HEK293 (cell line): ENCODE data around the gene VSTM2B.

Experiments
- EGR2 ChIP-seq: fragments of 450-650 bp; formaldehyde crosslinking; IDR thresholded peaks from 2 replicates; pipeline ENCODE4 v1.5.1; 2016; ENCODE audit warnings: low read depth, missing biosample characterization, missing genetic modification characterization
- FEZF1 ChIP-seq: fragments of 450-650 bp; formaldehyde crosslinking; IDR thresholded peaks from 2 replicates; pipeline ENCODE4 v1.5.1; 2016; ENCODE audit warnings: missing biosample characterization, missing genetic modification characterization
- GLI4 ChIP-seq: fragments of 450-650 bp; formaldehyde crosslinking; IDR thresholded peaks from 2 replicates; pipeline ENCODE4 v1.5.1; 2016; ENCODE audit warnings: missing biosample characterization, missing genetic modification characterization
- HOXC10 ChIP-seq: sonication (generic); formaldehyde crosslinking; IDR thresholded peaks from 2 replicates; pipeline ENCODE4 v1.8.1; 2023; ENCODE audit warnings: mild to moderate bottlenecking, missing genetic modification reagents
- SCRT1 ChIP-seq: fragments of 450-650 bp; formaldehyde crosslinking; IDR thresholded peaks from 2 replicates; pipeline ENCODE4 v1.5.1; 2016; ENCODE audit warnings: missing biosample characterization, missing genetic modification characterization, borderline replicate concordance
- YY2 ChIP-seq: fragments of 450-650 bp; formaldehyde crosslinking; IDR thresholded peaks from 2 replicates; pipeline ENCODE4 v1.5.1; 2016; ENCODE audit warnings: missing biosample characterization, missing genetic modification characterization
- ZBTB17 ChIP-seq: fragments of 450-650 bp; formaldehyde crosslinking; IDR thresholded peaks from 2 replicates; pipeline ENCODE4 v1.5.1; 2016; ENCODE audit warnings: missing biosample characterization, missing genetic modification characterization
- ZBTB21 ChIP-seq: fragments of 450-650 bp; formaldehyde crosslinking; IDR thresholded peaks from 2 replicates; pipeline ENCODE4 v1.5.1; 2017; ENCODE audit warnings: missing biosample characterization, missing genetic modification characterization
- ZBTB48 ChIP-seq: fragments of 450-650 bp; formaldehyde crosslinking; IDR thresholded peaks from 2 replicates; pipeline ENCODE4 v1.5.1; 2016; ENCODE audit warnings: missing biosample characterization, missing genetic modification characterization
- ZEB2 ChIP-seq: fragments of 450-650 bp; formaldehyde crosslinking; IDR thresholded peaks from 2 replicates; pipeline ENCODE4 v1.5.1; 2016; ENCODE audit warnings: missing biosample characterization, missing genetic modification characterization
- ZFHX2 ChIP-seq: fragments of 450-650 bp; formaldehyde crosslinking; conservative IDR thresholded peaks from 2 replicates; pipeline ENCODE4 v1.5.1; 2016; ENCODE audit warnings: missing biosample characterization, missing genetic modification characterization
- ZFP37 ChIP-seq: fragments of 450-650 bp; formaldehyde crosslinking; IDR thresholded peaks from 2 replicates; pipeline ENCODE4 v1.5.1; 2016; ENCODE audit warnings: missing biosample characterization, missing genetic modification characterization
- ZNF112 ChIP-seq: fragments of 450-650 bp; formaldehyde crosslinking; IDR thresholded peaks from 2 replicates; pipeline ENCODE4 v1.5.0; 2017; ENCODE audit warnings: missing biosample characterization, missing genetic modification characterization
- ZNF184 ChIP-seq: fragments of 450-650 bp; IDR thresholded peaks from 2 replicates; pipeline ENCODE4 v1.5.1; 2018; ENCODE audit warnings: missing biosample characterization, mild to moderate bottlenecking, missing genetic modification characterization
- ZNF211 ChIP-seq: fragments of 450-650 bp; formaldehyde crosslinking; IDR thresholded peaks from 2 replicates; pipeline ENCODE4 v1.5.1; 2016; ENCODE audit warnings: low read depth, missing biosample characterization, missing genetic modification characterization
- ZNF23 ChIP-seq: fragments of 450-650 bp; formaldehyde crosslinking; IDR thresholded peaks from 2 replicates; pipeline ENCODE4 v1.5.1; 2016; ENCODE audit warnings: missing biosample characterization, missing genetic modification characterization, borderline replicate concordance
- ZNF302 ChIP-seq: fragments of 450-650 bp; formaldehyde crosslinking; IDR thresholded peaks from 2 replicates; pipeline ENCODE4 v1.5.1; 2016; ENCODE audit warnings: missing biosample characterization, missing genetic modification characterization, low read depth
- ZNF324 ChIP-seq: fragments of 450-650 bp; formaldehyde crosslinking; IDR thresholded peaks from 2 replicates; pipeline ENCODE4 v1.5.1; 2016; ENCODE audit warnings: missing biosample characterization, missing genetic modification characterization
- ZNF350 ChIP-seq: fragments of 450-650 bp; formaldehyde crosslinking; IDR thresholded peaks from 2 replicates; pipeline ENCODE4 v1.5.0; 2017; ENCODE audit warnings: missing biosample characterization, mild to moderate bottlenecking, missing genetic modification characterization
- ZNF555 ChIP-seq: fragments of 450-650 bp; formaldehyde crosslinking; conservative IDR thresholded peaks from 2 replicates; pipeline ENCODE4 v1.5.1; 2017; ENCODE audit warnings: missing biosample characterization, mild to moderate bottlenecking, missing genetic modification characterization, inconsistent platforms
- ZNF585B ChIP-seq: fragments of 450-650 bp; formaldehyde crosslinking; IDR thresholded peaks from 2 replicates; pipeline ENCODE4 v1.5.1; 2016; ENCODE audit warnings: missing biosample characterization, missing genetic modification characterization
- ZNF600 ChIP-seq: fragments of 450-650 bp; formaldehyde crosslinking; IDR thresholded peaks from 2 replicates; pipeline ENCODE4 v1.5.1; 2016; ENCODE audit warnings: missing biosample characterization, missing genetic modification characterization
- ZNF664 ChIP-seq: fragments of 450-650 bp; formaldehyde crosslinking; IDR thresholded peaks from 2 replicates; pipeline ENCODE4 v1.5.1; 2016; ENCODE audit warnings: missing biosample characterization, missing genetic modification characterization
- ZNF701 ChIP-seq: fragments of 450-650 bp; formaldehyde crosslinking; IDR thresholded peaks from 2 replicates; pipeline ENCODE4 v1.5.1; 2016; ENCODE audit warnings: missing biosample characterization, missing genetic modification characterization
- ZNF747 ChIP-seq: fragments of 450-650 bp; formaldehyde crosslinking; IDR thresholded peaks from 2 replicates; pipeline ENCODE4 v1.5.1; 2016; ENCODE audit warnings: missing biosample characterization, missing genetic modification characterization
- ZNF791 ChIP-seq: fragments of 450-650 bp; formaldehyde crosslinking; IDR thresholded peaks from 2 replicates; pipeline ENCODE4 v1.5.1; 2016; ENCODE audit warnings: missing biosample characterization, missing genetic modification characterization
- ZNF830 ChIP-seq: fragments of 450-650 bp; IDR thresholded peaks from 2 replicates; pipeline ENCODE4 v1.5.0; 2018; ENCODE audit warnings: missing biosample characterization, missing genetic modification characterization, low read depth, mild to moderate bottlenecking, moderate library complexity
- TF ChIP-seq, protein P1 (sequence below): fragments of 450-650 bp; formaldehyde crosslinking; IDR thresholded peaks from 2 replicates; pipeline ENCODE4 v1.5.1; 2016; ENCODE audit warnings: missing biosample characterization, missing genetic modification characterization, borderline replicate concordance
- TF ChIP-seq, protein P2 (sequence below): fragments of 450-650 bp; formaldehyde crosslinking; IDR thresholded peaks from 2 replicates; pipeline ENCODE4 v1.5.1; 2016; ENCODE audit warnings: missing biosample characterization, missing genetic modification characterization
- TF ChIP-seq, protein P3 (sequence below): fragments of 450-650 bp; formaldehyde crosslinking; IDR thresholded peaks from 2 replicates; pipeline ENCODE4 v1.5.1; 2016; ENCODE audit warnings: missing biosample characterization, missing genetic modification characterization
- TF ChIP-seq, protein P4 (sequence below): sonication (generic); formaldehyde crosslinking; IDR thresholded peaks from 2 replicates; pipeline ENCODE4 v1.8.1; 2022; ENCODE audit warnings: mild to moderate bottlenecking, moderate library complexity, missing genetic modification reagents
- TF ChIP-seq, protein P5 (sequence below): fragments of 450-650 bp; formaldehyde crosslinking; IDR thresholded peaks from 2 replicates; pipeline ENCODE4 v1.5.1; 2016; ENCODE audit warnings: missing biosample characterization, missing genetic modification characterization

The VSTM2B gene

DNA sequence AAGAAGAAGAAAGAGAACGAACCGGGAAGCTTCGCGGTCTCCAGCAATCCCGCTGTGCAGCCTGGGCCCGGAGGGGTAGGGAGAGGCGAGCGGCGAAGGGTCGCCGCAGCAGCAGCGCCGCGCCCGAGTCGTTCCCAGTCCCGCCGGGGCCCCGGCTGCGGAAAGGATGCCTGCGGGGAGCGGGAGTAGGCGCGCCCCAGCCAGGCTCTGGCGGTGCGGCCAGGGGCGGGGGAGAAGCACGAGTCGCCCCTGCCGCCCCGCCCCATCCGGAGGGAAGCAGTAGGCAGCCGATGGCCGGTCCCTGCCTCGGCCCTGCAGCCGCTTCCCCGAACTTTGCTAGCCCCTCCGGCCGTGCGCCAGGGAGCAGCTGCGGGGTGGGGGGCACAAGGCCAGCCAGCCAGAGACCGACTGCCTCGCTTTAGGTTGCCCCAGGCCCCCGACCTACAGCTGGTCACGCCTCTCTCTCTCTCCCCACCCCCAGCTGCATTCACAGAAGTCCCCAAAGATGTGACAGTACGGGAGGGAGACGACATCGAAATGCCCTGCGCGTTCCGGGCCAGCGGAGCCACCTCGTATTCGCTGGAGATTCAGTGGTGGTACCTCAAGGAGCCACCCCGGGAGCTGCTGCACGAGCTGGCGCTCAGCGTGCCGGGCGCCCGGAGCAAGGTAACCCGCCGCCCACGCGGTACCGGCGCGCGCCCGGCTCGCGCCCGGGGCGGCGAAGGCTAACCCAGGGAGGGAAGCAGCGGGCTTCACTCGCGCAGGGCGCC lies 1.1 kb downstream of the VSTM2B start (continued):
- TF ChIP-seq, protein P1, sequence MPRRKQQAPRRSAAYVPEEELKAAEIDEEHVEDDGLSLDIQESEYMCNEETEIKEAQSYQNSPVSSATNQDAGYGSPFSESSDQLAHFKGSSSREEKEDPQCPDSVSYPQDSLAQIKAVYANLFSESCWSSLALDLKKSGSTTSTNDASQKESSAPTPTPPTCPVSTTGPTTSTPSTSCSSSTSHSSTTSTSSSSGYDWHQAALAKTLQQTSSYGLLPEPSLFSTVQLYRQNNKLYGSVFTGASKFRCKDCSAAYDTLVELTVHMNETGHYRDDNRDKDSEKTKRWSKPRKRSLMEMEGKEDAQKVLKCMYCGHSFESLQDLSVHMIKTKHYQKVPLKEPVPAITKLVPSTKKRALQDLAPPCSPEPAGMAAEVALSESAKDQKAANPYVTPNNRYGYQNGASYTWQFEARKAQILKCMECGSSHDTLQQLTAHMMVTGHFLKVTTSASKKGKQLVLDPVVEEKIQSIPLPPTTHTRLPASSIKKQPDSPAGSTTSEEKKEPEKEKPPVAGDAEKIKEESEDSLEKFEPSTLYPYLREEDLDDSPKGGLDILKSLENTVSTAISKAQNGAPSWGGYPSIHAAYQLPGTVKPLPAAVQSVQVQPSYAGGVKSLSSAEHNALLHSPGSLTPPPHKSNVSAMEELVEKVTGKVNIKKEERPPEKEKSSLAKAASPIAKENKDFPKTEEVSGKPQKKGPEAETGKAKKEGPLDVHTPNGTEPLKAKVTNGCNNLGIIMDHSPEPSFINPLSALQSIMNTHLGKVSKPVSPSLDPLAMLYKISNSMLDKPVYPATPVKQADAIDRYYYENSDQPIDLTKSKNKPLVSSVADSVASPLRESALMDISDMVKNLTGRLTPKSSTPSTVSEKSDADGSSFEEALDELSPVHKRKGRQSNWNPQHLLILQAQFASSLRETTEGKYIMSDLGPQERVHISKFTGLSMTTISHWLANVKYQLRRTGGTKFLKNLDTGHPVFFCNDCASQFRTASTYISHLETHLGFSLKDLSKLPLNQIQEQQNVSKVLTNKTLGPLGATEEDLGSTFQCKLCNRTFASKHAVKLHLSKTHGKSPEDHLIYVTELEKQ (tag by site-specific recombination): no peak
- TF ChIP-seq, protein P2, sequence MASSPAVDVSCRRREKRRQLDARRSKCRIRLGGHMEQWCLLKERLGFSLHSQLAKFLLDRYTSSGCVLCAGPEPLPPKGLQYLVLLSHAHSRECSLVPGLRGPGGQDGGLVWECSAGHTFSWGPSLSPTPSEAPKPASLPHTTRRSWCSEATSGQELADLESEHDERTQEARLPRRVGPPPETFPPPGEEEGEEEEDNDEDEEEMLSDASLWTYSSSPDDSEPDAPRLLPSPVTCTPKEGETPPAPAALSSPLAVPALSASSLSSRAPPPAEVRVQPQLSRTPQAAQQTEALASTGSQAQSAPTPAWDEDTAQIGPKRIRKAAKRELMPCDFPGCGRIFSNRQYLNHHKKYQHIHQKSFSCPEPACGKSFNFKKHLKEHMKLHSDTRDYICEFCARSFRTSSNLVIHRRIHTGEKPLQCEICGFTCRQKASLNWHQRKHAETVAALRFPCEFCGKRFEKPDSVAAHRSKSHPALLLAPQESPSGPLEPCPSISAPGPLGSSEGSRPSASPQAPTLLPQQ (tag by site-specific recombination): peak; percentile 49; the same call in 1 of the 2 replicates
- TF ChIP-seq ZFHX2 (tag by site-specific recombination) (peak; percentile 81), ZNF211 (tag by site-specific recombination) (no peak), ZNF350 (tag by site-specific recombination) (no peak), ZNF830 (tag by site-specific recombination) (no peak), ZBTB48 (tag by site-specific recombination) (peak; percentile 89; the same call in 1 of the 2 replicates), ZNF600 (tag by site-specific recombination) (0 out of 2 replicates have a peak, but pooled peaks have one; percentile 22), ZEB2 (tag by site-specific recombination) (peak; percentile 69), ZNF701 (tag by site-specific recombination) (no peak), ZNF302 (tag by site-specific recombination) (no peak), EGR2 (tag by site-specific recombination) (no peak; the same call in none of the 2 replicates), ZNF747 (tag by site-specific recombination) (no peak), ZBTB17 (tag by site-specific recombination) (peak; percentile 83), ZNF555 (tag by site-specific recombination) (no peak), ZNF112 (tag by site-specific recombination) (no peak), ZNF184 (tag by site-specific recombination) (peak; percentile 59; the same call in 1 of the 2 replicates), ZNF585B (tag by site-specific recombination) (no peak), FEZF1 (tag by site-specific recombination) (no peak; the same call in 1 of the 2 replicates), ZNF791 (no peak), HOXC10 (CRISPR knock-in tag) (no peak), ZNF324 (tag by site-specific recombination) (no peak), YY2 (tag by site-specific recombination) (no peak; the same call in 1 of the 2 replicates), GLI4 (tag by site-specific recombination) (no peak), ZFP37 (tag by site-specific recombination) (no peak), ZBTB21 (tag by site-specific recombination) (peak; percentile 12; the same call in 1 of the 2 replicates), ZNF23 (no peak), ZNF664 (tag by site-specific recombination) (no peak), SCRT1 (tag by site-specific recombination) (no peak)
- TF ChIP-seq, protein P3, sequence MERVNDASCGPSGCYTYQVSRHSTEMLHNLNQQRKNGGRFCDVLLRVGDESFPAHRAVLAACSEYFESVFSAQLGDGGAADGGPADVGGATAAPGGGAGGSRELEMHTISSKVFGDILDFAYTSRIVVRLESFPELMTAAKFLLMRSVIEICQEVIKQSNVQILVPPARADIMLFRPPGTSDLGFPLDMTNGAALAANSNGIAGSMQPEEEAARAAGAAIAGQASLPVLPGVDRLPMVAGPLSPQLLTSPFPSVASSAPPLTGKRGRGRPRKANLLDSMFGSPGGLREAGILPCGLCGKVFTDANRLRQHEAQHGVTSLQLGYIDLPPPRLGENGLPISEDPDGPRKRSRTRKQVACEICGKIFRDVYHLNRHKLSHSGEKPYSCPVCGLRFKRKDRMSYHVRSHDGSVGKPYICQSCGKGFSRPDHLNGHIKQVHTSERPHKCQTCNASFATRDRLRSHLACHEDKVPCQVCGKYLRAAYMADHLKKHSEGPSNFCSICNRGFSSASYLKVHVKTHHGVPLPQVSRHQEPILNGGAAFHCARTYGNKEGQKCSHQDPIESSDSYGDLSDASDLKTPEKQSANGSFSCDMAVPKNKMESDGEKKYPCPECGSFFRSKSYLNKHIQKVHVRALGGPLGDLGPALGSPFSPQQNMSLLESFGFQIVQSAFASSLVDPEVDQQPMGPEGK (tag by site-specific recombination): peak; percentile 84
- TF ChIP-seq, protein P4, sequence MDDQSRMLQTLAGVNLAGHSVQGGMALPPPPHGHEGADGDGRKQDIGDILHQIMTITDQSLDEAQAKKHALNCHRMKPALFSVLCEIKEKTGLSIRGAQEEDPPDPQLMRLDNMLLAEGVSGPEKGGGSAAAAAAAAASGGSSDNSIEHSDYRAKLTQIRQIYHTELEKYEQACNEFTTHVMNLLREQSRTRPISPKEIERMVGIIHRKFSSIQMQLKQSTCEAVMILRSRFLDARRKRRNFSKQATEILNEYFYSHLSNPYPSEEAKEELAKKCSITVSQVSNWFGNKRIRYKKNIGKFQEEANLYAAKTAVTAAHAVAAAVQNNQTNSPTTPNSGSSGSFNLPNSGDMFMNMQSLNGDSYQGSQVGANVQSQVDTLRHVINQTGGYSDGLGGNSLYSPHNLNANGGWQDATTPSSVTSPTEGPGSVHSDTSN: no peak
- TF ChIP-seq, protein P5, sequence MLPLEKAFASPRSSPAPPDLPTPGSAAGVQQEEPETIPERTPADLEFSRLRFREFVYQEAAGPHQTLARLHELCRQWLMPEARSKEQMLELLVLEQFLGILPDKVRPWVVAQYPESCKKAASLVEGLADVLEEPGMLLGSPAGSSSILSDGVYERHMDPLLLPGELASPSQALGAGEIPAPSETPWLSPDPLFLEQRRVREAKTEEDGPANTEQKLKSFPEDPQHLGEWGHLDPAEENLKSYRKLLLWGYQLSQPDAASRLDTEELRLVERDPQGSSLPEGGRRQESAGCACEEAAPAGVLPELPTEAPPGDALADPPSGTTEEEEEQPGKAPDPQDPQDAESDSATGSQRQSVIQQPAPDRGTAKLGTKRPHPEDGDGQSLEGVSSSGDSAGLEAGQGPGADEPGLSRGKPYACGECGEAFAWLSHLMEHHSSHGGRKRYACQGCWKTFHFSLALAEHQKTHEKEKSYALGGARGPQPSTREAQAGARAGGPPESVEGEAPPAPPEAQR: no peak; the same call in 1 of the 2 replicates
